GM23338 (cell line): ENCODE measurements around the gene F8A1. TPM values are rescaled to one million over a fixed set of nuclear protein-coding genes. Genes with fewer than 3 reads are reported as not detected.

ENCODE experiments used
- ATAC-seq: fragments of 200-7000 bp; cut with Tn5 transposase; 3 replicates; pipeline ENCODE4 v1.9.1; 2020
- DNase-seq: peaks from one replicate; pipeline ENCODE4 v3.0.0-alpha.2; 2015; ENCODE audit warnings: low spot score
- H2AFZ ChIP-seq: fragments of 200-600 bp; sonication (generic); 2 replicates; pipeline ENCODE4 v1.8.0; 2016; ENCODE audit warnings: antibody characterized with exemption, mild to moderate bottlenecking, moderate library complexity
- H3F3A ChIP-seq: fragments of 200-600 bp; sonication (generic); replicated peaks from 2 replicates; pipeline ENCODE4 v1.8.0; 2017; ENCODE audit warnings: antibody characterized with exemption, mixed run types, low read depth
- H3K27ac ChIP-seq: fragments of 200-600 bp; sonication (generic); 2 replicates; pipeline ENCODE4 v1.6.1; 2016; ENCODE audit warnings: low read depth
- H3K27me3 ChIP-seq: fragments of 200-600 bp; sonication (generic); 2 replicates; pipeline ENCODE4 v1.8.0; 2016; ENCODE audit warnings: mild to moderate bottlenecking, mixed run types, moderate library complexity; ENCODE audit not compliant: insufficient read depth
- H3K36me3 ChIP-seq: fragments of 200-600 bp; sonication (generic); 2 replicates; pipeline ENCODE4 v1.8.0; 2016; ENCODE audit warnings: mild to moderate bottlenecking; ENCODE audit not compliant: insufficient read depth
- H3K4me1 ChIP-seq: fragments of 200-600 bp; sonication (generic); 2 replicates; pipeline ENCODE4 v1.8.0; 2016; ENCODE audit warnings: mild to moderate bottlenecking, moderate library complexity; ENCODE audit not compliant: insufficient read depth
- H3K4me2 ChIP-seq: fragments of 200-600 bp; sonication (generic); 2 replicates; pipeline ENCODE4 v1.7.1; 2017; ENCODE audit warnings: mixed run types
- H3K4me3 ChIP-seq: fragments of 200-600 bp; sonication (generic); 2 replicates; pipeline ENCODE4 v1.6.1; 2016; ENCODE audit warnings: mixed run types
- H3K79me2 ChIP-seq: fragments of 200-600 bp; sonication (generic); replicated peaks from 2 replicates; pipeline ENCODE4 v1.8.0; 2017; ENCODE audit warnings: mild to moderate bottlenecking; ENCODE audit not compliant: insufficient read depth
- H3K9me2 ChIP-seq: fragments of 200-600 bp; sonication (generic); 2 replicates; pipeline ENCODE4 v1.8.0; 2017; ENCODE audit not compliant: insufficient read depth
- H4K20me1 ChIP-seq: fragments of 200-600 bp; sonication (generic); replicated peaks from 2 replicates; pipeline ENCODE4 v1.8.0; 2017; ENCODE audit warnings: mild to moderate bottlenecking; ENCODE audit not compliant: insufficient read depth
- H3K27ac Mint-ChIP-seq: 2 replicates; pipeline ENCODE4 v1.8.0; 2020; ENCODE audit warnings: inconsistent platforms, mild to moderate bottlenecking, moderate library complexity, mixed read lengths
- H3K27me3 Mint-ChIP-seq: 3 replicates; pipeline ENCODE4 v1.8.0; 2022; ENCODE audit warnings: low read depth, mild to moderate bottlenecking, moderate library complexity, mixed read lengths, inconsistent platforms; ENCODE audit not compliant: insufficient read depth, poor library complexity
- H3K36me3 Mint-ChIP-seq: 3 replicates; pipeline ENCODE4 v1.8.0; 2021; ENCODE audit warnings: low read depth, mild to moderate bottlenecking, inconsistent platforms, moderate library complexity, mixed read lengths
- H3K4me1 Mint-ChIP-seq: 3 replicates; pipeline ENCODE4 v1.8.0; 2020; ENCODE audit warnings: mild to moderate bottlenecking, inconsistent platforms, mixed read lengths
- H3K4me3 Mint-ChIP-seq: 3 replicates; pipeline ENCODE4 v1.8.0; 2021; ENCODE audit warnings: moderate library complexity, mild to moderate bottlenecking, inconsistent platforms, mixed read lengths
- H3K9me3 Mint-ChIP-seq: 3 replicates; pipeline ENCODE4 v1.8.0; 2020; ENCODE audit warnings: moderate library complexity, mild to moderate bottlenecking, inconsistent platforms, mixed read lengths
- ETS1 ChIP-seq: IDR thresholded peaks from 2 replicates; pipeline ENCODE4 v1.6.1; 2016; ENCODE audit warnings: antibody characterized with exemption
- EZH2 ChIP-seq: fragments of 200-600 bp; sonication (generic); IDR thresholded peaks from one replicate; pipeline ENCODE4 v1.8.0; 2017; ENCODE audit warnings: antibody characterized with exemption, mild to moderate bottlenecking, low read depth; ENCODE audit not compliant: unreplicated experiment
- EZH2phosphoT487 ChIP-seq: fragments of 200-600 bp; sonication (generic); IDR thresholded peaks from one replicate; pipeline ENCODE4 v1.8.1; 2018; ENCODE audit warnings: antibody characterized with exemption; ENCODE audit not compliant: unreplicated experiment
- NANOG ChIP-seq: IDR thresholded peaks from 2 replicates; pipeline ENCODE4 v1.6.1; 2016; ENCODE audit warnings: antibody characterized with exemption, borderline replicate concordance
- POLR2AphosphoS5 ChIP-seq: IDR thresholded peaks from 2 replicates; pipeline ENCODE4 v1.6.1; 2016; ENCODE audit warnings: antibody characterized with exemption, low read depth
- REST ChIP-seq: IDR thresholded peaks from one replicate; pipeline ENCODE4 v1.6.1; 2018; ENCODE audit warnings: antibody characterized with exemption; ENCODE audit not compliant: unreplicated experiment
- ZNF114 ChIP-seq: fragments of 250-450 bp; sonication (Bioruptor Pico); IDR thresholded peaks from 2 replicates; pipeline ENCODE4 v1.5.0; 2020; ENCODE audit warnings: mild to moderate bottlenecking, moderate library complexity
- ZNF331 ChIP-seq: fragments of 250-450 bp; sonication (Bioruptor Pico); IDR thresholded peaks from 2 replicates; pipeline ENCODE4 v1.5.0; 2020; ENCODE audit warnings: low read depth, mild to moderate bottlenecking, moderate library complexity
- polyA plus RNA-seq: library from polyadenylated mRNA; unstranded; fragments of >200 nt; fragmentation: Nextera tagmentation; extraction: Ambion mirVana; gene quantifications from 2 replicates; pipeline ENCODE4 v1.2.1, GENCODE V29; 2016
- total RNA-seq: library from RNA; depleted of rRNA; stranded (reverse); fragments of >200 nt; shearing (Covaris generic); gene quantifications from 2 replicates; pipeline ENCODE4 v1.2.3, GENCODE V29; 2014
- TF ChIP-seq, protein P1 (sequence below): fragments of 250-450 bp; sonication (Bioruptor Pico); IDR thresholded peaks from 2 replicates; pipeline ENCODE4 v1.5.0; 2020; ENCODE audit warnings: mild to moderate bottlenecking, moderate library complexity

The F8A1 gene
- total and polyA plus RNA-seq, 2 experiments from 2014 or later: 19.0 to 26.0 TPM

DNA sequence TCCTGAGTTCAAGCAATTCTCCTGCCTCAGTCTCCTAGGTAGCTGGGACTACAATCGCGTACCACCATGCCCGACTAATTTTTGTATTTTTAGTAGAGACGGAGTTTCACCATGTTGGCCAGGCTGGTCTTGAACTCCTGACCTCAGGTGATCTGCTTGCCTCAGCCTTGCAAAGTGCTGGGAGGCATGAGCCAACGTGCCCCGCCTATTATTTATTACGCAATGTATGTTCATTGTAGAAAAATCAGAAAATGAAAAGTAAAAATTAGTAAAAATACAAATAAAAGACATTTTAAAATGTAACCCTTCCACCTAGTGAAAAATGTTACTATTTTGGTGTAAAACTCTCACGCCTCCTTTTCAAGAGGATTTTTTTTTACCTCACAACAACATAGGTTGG is 14.2 kb downstream of the F8A1 start (continued):
- TF ChIP-seq ETS1: no peak
- TF ChIP-seq EZH2: no peak
- TF ChIP-seq, protein P1, sequence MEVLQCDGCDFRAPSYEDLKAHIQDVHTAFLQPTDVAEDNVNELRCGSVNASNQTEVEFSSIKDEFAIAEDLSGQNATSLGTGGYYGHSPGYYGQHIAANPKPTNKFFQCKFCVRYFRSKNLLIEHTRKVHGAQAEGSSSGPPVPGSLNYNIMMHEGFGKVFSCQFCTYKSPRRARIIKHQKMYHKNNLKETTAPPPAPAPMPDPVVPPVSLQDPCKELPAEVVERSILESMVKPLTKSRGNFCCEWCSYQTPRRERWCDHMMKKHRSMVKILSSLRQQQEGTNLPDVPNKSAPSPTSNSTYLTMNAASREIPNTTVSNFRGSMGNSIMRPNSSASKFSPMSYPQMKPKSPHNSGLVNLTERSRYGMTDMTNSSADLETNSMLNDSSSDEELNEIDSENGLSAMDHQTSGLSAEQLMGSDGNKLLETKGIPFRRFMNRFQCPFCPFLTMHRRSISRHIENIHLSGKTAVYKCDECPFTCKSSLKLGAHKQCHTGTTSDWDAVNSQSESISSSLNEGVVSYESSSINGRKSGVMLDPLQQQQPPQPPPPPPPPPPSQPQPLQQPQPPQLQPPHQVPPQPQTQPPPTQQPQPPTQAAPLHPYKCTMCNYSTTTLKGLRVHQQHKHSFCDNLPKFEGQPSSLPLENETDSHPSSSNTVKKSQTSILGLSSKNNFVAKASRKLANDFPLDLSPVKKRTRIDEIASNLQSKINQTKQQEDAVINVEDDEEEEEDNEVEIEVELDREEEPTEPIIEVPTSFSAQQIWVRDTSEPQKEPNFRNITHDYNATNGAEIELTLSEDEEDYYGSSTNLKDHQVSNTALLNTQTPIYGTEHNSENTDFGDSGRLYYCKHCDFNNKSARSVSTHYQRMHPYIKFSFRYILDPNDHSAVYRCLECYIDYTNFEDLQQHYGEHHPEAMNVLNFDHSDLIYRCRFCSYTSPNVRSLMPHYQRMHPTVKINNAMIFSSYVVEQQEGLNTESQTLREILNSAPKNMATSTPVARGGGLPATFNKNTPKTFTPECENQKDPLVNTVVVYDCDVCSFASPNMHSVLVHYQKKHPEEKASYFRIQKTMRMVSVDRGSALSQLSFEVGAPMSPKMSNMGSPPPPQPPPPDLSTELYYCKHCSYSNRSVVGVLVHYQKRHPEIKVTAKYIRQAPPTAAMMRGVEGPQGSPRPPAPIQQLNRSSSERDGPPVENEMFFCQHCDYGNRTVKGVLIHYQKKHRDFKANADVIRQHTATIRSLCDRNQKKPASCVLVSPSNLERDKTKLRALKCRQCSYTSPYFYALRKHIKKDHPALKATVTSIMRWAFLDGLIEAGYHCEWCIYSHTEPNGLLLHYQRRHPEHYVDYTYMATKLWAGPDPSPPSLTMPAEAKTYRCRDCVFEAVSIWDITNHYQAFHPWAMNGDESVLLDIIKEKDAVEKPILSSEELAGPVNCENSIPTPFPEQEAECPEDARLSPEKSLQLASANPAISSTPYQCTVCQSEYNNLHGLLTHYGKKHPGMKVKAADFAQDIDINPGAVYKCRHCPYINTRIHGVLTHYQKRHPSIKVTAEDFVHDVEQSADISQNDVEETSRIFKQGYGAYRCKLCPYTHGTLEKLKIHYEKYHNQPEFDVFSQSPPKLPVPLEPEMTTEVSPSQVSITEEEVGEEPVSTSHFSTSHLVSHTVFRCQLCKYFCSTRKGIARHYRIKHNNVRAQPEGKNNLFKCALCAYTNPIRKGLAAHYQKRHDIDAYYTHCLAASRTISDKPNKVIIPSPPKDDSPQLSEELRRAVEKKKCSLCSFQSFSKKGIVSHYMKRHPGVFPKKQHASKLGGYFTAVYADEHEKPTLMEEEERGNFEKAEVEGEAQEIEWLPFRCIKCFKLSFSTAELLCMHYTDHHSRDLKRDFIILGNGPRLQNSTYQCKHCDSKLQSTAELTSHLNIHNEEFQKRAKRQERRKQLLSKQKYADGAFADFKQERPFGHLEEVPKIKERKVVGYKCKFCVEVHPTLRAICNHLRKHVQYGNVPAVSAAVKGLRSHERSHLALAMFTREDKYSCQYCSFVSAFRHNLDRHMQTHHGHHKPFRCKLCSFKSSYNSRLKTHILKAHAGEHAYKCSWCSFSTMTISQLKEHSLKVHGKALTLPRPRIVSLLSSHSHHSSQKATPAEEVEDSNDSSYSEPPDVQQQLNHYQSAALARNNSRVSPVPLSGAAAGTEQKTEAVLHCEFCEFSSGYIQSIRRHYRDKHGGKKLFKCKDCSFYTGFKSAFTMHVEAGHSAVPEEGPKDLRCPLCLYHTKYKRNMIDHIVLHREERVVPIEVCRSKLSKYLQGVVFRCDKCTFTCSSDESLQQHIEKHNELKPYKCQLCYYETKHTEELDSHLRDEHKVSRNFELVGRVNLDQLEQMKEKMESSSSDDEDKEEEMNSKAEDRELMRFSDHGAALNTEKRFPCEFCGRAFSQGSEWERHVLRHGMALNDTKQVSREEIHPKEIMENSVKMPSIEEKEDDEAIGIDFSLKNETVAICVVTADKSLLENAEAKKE (CRISPR knock-in tag): no peak
- TF ChIP-seq ZNF331 (CRISPR knock-in tag): no peak
- no peak for TF ChIP-seq POLR2AphosphoS5
- TF ChIP-seq EZH2phosphoT487: no peak

DNA sequence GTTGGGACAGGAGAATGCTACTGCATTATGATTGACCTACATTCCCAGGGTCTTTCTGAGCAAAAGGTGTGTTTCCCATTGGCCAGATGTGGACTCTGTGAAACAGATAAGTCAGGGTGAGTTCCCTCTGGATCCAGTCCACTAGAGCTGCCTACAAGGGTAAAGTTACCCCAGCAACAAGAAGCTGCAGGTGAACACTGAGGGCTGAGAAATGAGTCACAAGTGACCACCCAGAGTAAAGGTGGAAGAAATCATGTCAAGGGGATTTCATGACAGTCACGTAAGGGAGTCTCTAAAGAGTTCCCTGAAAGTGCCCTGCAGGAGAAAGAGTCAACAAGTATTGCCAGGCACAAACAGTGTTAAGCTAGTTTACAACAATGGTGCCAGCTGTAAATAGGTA is 16.3 kb downstream of the F8A1 start:
- Histone ChIP-seq H3F3A (no peaks in the 10 kb centered on the region), H3K4me1 (no peaks in the 10 kb centered on the region), H3K36me3 (no peaks in the 10 kb centered on the region), H3K79me2 (no peaks in the 10 kb centered on the region), H3K4me2 (no peak overlapping the region), H3K27ac (no peak overlapping the region), H3K4me3 (no peak overlapping the region), H2AFZ (no peak overlapping the region), H3K9me2 (no peaks in the 10 kb centered on the region), H4K20me1 (no peaks in the 10 kb centered on the region), H3K27me3 (no peaks in the 10 kb centered on the region)
- Mint-ChIP-seq H3K4me3 (no peak overlapping the region), H3K27me3 (no peaks in the 10 kb centered on the region), H3K27ac (no peak overlapping the region), H3K36me3 (no peaks in the 10 kb centered on the region), H3K4me1 (no peaks in the 10 kb centered on the region), H3K9me3 (no peaks in the 10 kb centered on the region)
- no peak for DNase-seq
- no peak for ATAC-seq
- TF ChIP-seq REST (no peak), ZNF114 (no peak), ZNF331 (CRISPR knock-in tag) (no peak), NANOG (no peak)
